ENCODE data around the gene CRB1.

Gene CRB1

GRCh38 chr1:197424380-197424779, 156.3 kb downstream of the CRB1 start:
- TF ChIP-seq GATA3 (IDR thresholded peaks at IDR 0.05; ENCODE audit: low read depth, low read length): no peak

- TF ChIP-seq GATA3 (IDR thresholded peaks at IDR 0.05; ENCODE audit: low read depth, low read length): no peak
- no peak for TF ChIP-seq GATA2 (IDR thresholded peaks at IDR 0.05; ENCODE audit: low read depth, low read length)
Measured at GRCh38 chr1:197429372-197429771, 161.3 kb downstream of the CRB1 start.

- no peak for TF ChIP-seq GATA2 (IDR thresholded peaks at IDR 0.05; ENCODE audit: low read depth, low read length)
- no peak for TF ChIP-seq GATA3 (IDR thresholded peaks at IDR 0.05; ENCODE audit: low read depth, low read length)
Measured at GRCh38 chr1:197435224-197435623, 167.2 kb downstream of the CRB1 start.

- TF ChIP-seq GATA2 (IDR thresholded peaks at IDR 0.05; ENCODE audit: low read depth, low read length) (no peak), GATA3 (IDR thresholded peaks at IDR 0.05; ENCODE audit: low read depth, low read length) (no peak)
Measured at GRCh38 chr1:197437601-197438000, 169.5 kb downstream of the CRB1 start.

- TF ChIP-seq GATA3 (IDR thresholded peaks at IDR 0.05; ENCODE audit: low read depth, low read length): peak; percentile 94
- TF ChIP-seq GATA2 (IDR thresholded peaks at IDR 0.05; ENCODE audit: low read depth, low read length): peak; percentile 93
Measured at GRCh38 chr1:197438010-197438790, 170.1 kb downstream of the CRB1 start.

GRCh38 chr1:197439708-197440280, 171.7 kb downstream of the CRB1 start:
- no peak for TF ChIP-seq GATA3 (IDR thresholded peaks at IDR 0.05; ENCODE audit: low read depth, low read length)
- no peak for TF ChIP-seq GATA2 (IDR thresholded peaks at IDR 0.05; ENCODE audit: low read depth, low read length)

GRCh38 chr1:197440715-197441114, 172.7 kb downstream of the CRB1 start:
- TF ChIP-seq GATA2 (IDR thresholded peaks at IDR 0.05; ENCODE audit: low read depth, low read length): no peak
- no peak for TF ChIP-seq GATA3 (IDR thresholded peaks at IDR 0.05; ENCODE audit: low read depth, low read length)

GRCh38 chr1:197441999-197442414, 174.0 kb downstream of the CRB1 start:
- TF ChIP-seq GATA2 (IDR thresholded peaks at IDR 0.05; ENCODE audit: low read depth, low read length) (no peak), GATA3 (IDR thresholded peaks at IDR 0.05; ENCODE audit: low read depth, low read length) (no peak)

- TF ChIP-seq GATA3 (IDR thresholded peaks at IDR 0.05; ENCODE audit: low read depth, low read length) (no peak), GATA2 (IDR thresholded peaks at IDR 0.05; ENCODE audit: low read depth, low read length) (no peak)
Measured at GRCh38 chr1:197444755-197445154, 176.7 kb downstream of the CRB1 start.

- TF ChIP-seq GATA3 (IDR thresholded peaks at IDR 0.05; ENCODE audit: low read depth, low read length): no peak
- no peak for TF ChIP-seq GATA2 (IDR thresholded peaks at IDR 0.05; ENCODE audit: low read depth, low read length)
Measured at GRCh38 chr1:197448121-197448779, 180.2 kb downstream of the CRB1 start.

- TF ChIP-seq GATA2 (IDR thresholded peaks at IDR 0.05; ENCODE audit: low read depth, low read length): no peak
- no peak for TF ChIP-seq GATA3 (IDR thresholded peaks at IDR 0.05; ENCODE audit: low read depth, low read length)
Measured at GRCh38 chr1:197451381-197451780, 183.3 kb downstream of the CRB1 start.

- TF ChIP-seq GATA2 (IDR thresholded peaks at IDR 0.05; ENCODE audit: low read depth, low read length): no peak
- no peak for TF ChIP-seq GATA3 (IDR thresholded peaks at IDR 0.05; ENCODE audit: low read depth, low read length)
Measured at GRCh38 chr1:197453376-197454058, 185.5 kb downstream of the CRB1 start.

GRCh38 chr1:197462539-197462938, 194.5 kb downstream of the CRB1 start:
- TF ChIP-seq GATA2 (IDR thresholded peaks at IDR 0.05; ENCODE audit: low read depth, low read length) (no peak), GATA3 (IDR thresholded peaks at IDR 0.05; ENCODE audit: low read depth, low read length) (no peak)

- TF ChIP-seq GATA3 (IDR thresholded peaks at IDR 0.05; ENCODE audit: low read depth, low read length) (no peak), GATA2 (IDR thresholded peaks at IDR 0.05; ENCODE audit: low read depth, low read length) (no peak)
Measured at GRCh38 chr1:197463142-197463541, 195.1 kb downstream of the CRB1 start.
